Suprapubic skin (tissue), 3 donors: ENCODE data around the gene DZIP1L.

Experiments used
- CTCF ChIP-seq, 2 donors: fragments of 200-600 bp in 1 of 2; fragments of 450-650 bp in 1 of 2; sonication (generic) in 1 of 2; IDR thresholded peaks; one replicate each; pipeline ENCODE4 v1.5.1; 2016 to 2019; ENCODE audit warnings: antibody characterized with exemption in 2 of 2, mild to moderate bottlenecking in 1 of 2, moderate library complexity in 1 of 2
- POLR2A ChIP-seq, 2 donors: fragments of 450-650 bp; IDR thresholded peaks; one replicate each; pipeline ENCODE4 v1.6.1; 2017; ENCODE audit warnings: antibody characterized with exemption in 2 of 2, mild to moderate bottlenecking in 2 of 2, moderate library complexity in 2 of 2

DNA sequence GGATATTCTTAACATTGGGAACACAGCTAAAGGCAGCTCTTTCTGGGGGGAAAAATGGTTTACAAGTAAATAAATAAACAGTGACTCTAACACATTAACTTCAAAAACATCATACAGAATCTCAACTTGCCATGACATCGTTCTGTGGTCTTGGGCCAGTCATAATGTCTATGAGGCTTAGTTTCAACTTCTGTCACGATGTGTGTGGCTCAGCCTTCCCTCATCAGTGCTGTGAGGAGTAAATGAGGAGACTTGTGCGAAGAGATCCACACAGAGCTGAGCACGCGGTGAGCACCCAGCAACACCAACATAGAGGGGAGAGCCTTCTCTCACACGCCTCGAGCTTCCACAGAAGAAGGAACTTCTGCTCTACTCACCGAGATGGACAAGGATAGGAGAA, 49.0 kb downstream of the DZIP1L start:
- TF ChIP-seq CTCF (IDR thresholded peaks at IDR 0.05) = no peak
- TF ChIP-seq POLR2A (IDR thresholded peaks at IDR 0.05) = no peak
